Measurements from ENCODE around the gene POU4F3. TPM values are rescaled to one million over a fixed set of nuclear protein-coding genes. Genes with fewer than 3 reads are reported as not detected.

The POU4F3 gene
- total RNA-seq, 6 donors from 2014 or later = 0.10 to 0.55 (median 0.30) TPM; not detected in 3

DNA sequence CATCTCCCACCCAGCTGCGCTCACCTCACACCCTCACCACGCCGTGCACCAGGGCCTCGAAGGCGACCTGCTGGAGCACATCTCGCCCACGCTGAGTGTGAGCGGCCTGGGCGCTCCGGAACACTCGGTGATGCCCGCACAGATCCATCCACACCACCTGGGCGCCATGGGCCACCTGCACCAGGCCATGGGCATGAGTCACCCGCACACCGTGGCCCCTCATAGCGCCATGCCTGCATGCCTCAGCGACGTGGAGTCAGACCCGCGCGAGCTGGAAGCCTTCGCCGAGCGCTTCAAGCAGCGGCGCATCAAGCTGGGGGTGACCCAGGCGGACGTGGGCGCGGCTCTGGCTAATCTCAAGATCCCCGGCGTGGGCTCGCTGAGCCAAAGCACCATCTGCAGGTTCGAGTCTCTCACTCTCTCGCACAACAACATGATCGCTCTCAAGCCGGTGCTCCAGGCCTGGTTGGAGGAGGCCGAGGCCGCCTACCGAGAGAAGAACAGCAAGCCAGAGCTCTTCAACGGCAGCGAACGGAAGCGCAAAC is 1.1 kb downstream of the POU4F3 start:
- no peak for TF ChIP-seq EP300 (IDR thresholded peaks at IDR 0.05)
- TF ChIP-seq POLR2A (IDR thresholded peaks at IDR 0.05) = no peak
- TF ChIP-seq, protein P1, sequence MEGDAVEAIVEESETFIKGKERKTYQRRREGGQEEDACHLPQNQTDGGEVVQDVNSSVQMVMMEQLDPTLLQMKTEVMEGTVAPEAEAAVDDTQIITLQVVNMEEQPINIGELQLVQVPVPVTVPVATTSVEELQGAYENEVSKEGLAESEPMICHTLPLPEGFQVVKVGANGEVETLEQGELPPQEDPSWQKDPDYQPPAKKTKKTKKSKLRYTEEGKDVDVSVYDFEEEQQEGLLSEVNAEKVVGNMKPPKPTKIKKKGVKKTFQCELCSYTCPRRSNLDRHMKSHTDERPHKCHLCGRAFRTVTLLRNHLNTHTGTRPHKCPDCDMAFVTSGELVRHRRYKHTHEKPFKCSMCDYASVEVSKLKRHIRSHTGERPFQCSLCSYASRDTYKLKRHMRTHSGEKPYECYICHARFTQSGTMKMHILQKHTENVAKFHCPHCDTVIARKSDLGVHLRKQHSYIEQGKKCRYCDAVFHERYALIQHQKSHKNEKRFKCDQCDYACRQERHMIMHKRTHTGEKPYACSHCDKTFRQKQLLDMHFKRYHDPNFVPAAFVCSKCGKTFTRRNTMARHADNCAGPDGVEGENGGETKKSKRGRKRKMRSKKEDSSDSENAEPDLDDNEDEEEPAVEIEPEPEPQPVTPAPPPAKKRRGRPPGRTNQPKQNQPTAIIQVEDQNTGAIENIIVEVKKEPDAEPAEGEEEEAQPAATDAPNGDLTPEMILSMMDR (IDR thresholded peaks at IDR 0.05) = no peak
- TF ChIP-seq POLR2AphosphoS5 (IDR thresholded peaks at IDR 0.05) = no peak
- WGBS, 2 donors = 11 to 15% methylated on average over 16 to 31 of the region's 44 CpGs
- ATAC-seq (ENCODE audit: low FRiP score in 2 of 2) (no peak), DNase-seq (peak in 1 of 2 donors; percentile 68)
- Histone ChIP-seq H3K27me3 (peaks cover 0 to 70% (median 34%) of the 10 kb centered on the region in 4 donors), H3K4me1 (peaks cover 3 to 30% (median 8%) of the 10 kb centered on the region in 4 donors), H3K27ac (no peak overlapping the region), H3K36me3 (no peaks in the 10 kb centered on the region), H3K9me3 (no peaks in the 10 kb centered on the region), H3K4me3 (no peak overlapping the region)

DNA sequence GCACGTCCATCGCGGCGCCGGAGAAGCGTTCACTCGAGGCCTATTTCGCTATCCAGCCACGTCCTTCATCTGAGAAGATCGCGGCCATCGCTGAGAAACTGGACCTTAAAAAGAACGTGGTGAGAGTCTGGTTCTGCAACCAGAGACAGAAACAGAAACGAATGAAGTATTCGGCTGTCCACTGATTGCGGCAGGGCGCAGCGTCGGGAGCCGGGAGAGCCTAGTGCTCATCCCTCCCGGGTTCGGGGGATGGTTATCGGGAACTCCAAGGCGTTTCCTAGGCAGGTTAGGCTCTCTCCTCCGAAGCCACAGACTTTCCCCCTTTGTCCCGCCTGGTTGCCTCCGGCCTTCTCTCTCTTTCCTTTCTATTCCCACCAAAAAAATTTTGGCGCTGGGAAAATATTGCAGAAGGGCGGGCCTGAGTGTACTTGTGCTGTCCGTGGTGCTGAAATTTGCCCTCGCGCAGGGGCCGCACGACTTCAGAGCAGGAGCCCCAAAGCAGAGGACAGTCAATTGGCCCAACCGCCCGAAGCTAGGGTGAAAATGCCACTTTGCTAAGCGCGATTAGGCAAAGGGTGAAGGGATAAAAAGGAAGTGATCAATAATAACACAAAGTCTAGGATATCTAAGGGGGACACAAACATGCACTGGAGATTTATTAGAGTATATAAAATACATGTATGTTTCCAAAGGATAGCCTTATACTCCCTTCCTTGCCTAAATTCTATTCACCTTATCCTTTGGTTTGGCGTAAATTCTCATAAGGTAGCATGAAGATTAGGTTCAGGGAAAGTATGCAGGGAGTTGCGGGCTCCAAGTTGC is 1.8 kb downstream of the POU4F3 start:
- H3K4me3 ChIP-seq = no peak overlapping the region
- H3K36me3 ChIP-seq = no peaks in the 10 kb centered on the region
- whole genome bisulfite sequencing, 2 donors = 7 to 8% methylated on average over 39 to 40 of the region's 40 CpGs
- H3K9me3 ChIP-seq = no peaks in the 10 kb centered on the region
- peak in 1 of 2 donors; percentile 51 for ATAC-seq (ENCODE audit: low FRiP score in 2 of 2)
- TF ChIP-seq POLR2AphosphoS5 (IDR thresholded peaks at IDR 0.05) = no peak
- no peak for TF ChIP-seq POLR2A (IDR thresholded peaks at IDR 0.05)
- TF ChIP-seq EP300 (IDR thresholded peaks at IDR 0.05) = no peak
- TF ChIP-seq, protein P1 (IDR thresholded peaks at IDR 0.05) = no peak
- peak; percentile 36 to 49 for DNase-seq
- H3K27ac ChIP-seq = no peak overlapping the region
- peaks cover 0 to 77% (median 38%) of the 10 kb centered on the region in 4 donors for H3K27me3 ChIP-seq
- peaks cover 10 to 36% (median 13%) of the 10 kb centered on the region in 4 donors for H3K4me1 ChIP-seq

DNA sequence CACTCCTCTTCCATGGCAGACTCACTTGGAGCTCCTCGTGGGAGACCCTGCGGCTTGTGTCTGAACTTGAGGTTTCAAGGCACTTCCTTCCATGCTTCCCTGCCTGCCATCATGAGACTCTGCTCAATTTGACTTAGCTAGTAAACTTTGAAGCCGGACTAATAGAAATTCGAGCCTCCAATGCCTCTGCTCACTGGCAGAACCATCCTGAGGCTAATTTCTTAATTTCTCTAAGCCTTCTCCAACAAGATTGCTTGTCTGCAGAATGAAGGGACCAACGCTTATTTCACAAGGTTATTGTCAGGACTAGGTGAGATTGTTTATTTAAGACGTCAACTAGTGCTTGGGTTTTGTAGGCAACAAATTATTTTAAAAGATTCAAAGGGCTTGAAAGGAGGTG is 3.2 kb downstream of the POU4F3 start:
- Histone ChIP-seq H3K27me3 (peaks cover 0 to 83% (median 46%) of the 10 kb centered on the region in 4 donors), H3K9me3 (no peaks in the 10 kb centered on the region), H3K36me3 (no peaks in the 10 kb centered on the region), H3K4me3 (no peak overlapping the region), H3K27ac (no peak overlapping the region), H3K4me1 (peaks cover 11 to 44% (median 15%) of the 10 kb centered on the region in 4 donors)
- no peak for DNase-seq
- 12% methylated on average over 6 of the region's 6 CpGs for WGBS, 2 donors
- TF ChIP-seq POLR2A (IDR thresholded peaks at IDR 0.05) (no peak), POLR2AphosphoS5 (IDR thresholded peaks at IDR 0.05) (no peak), EP300 (IDR thresholded peaks at IDR 0.05) (no peak)
- TF ChIP-seq, protein P1 (IDR thresholded peaks at IDR 0.05) = no peak
- ATAC-seq (ENCODE audit: low FRiP score in 2 of 2) = no peak

DNA sequence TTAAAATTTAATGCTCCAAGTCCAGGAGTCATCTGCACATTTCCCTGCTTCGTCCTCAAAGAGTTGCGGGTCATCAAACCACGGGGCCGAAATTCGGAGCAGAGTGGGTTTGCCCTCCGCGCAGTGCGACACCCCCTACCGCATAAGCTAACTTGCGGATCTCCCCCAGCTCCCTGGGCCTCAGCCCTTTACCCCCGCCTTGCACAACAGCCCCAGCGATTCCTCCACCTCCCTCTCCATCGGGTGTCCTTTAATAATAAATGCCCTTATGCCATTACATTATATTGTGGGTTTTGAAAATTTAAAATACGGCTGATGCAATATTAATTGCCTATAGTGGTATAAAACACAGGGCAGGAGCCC is 3.9 kb downstream of the POU4F3 start:
- WGBS, 2 donors = 5 to 7% methylated on average over 14 of the region's 14 CpGs
- peaks cover 11 to 44% (median 15%) of the 10 kb centered on the region in 4 donors for H3K4me1 ChIP-seq
- H3K9me3 ChIP-seq = no peaks in the 10 kb centered on the region
- ATAC-seq (ENCODE audit: low FRiP score in 2 of 2) = no peak
- peaks cover 0 to 80% (median 44%) of the 10 kb centered on the region in 4 donors for H3K27me3 ChIP-seq
- no peak overlapping the region for H3K27ac ChIP-seq
- no peak overlapping the region for H3K4me3 ChIP-seq
- no peaks in the 10 kb centered on the region for H3K36me3 ChIP-seq
- TF ChIP-seq POLR2AphosphoS5 (IDR thresholded peaks at IDR 0.05) (no peak), POLR2A (IDR thresholded peaks at IDR 0.05) (no peak), EP300 (IDR thresholded peaks at IDR 0.05) (no peak)
- TF ChIP-seq, protein P1 (IDR thresholded peaks at IDR 0.05) = no peak
- peak in 1 of 2 donors; percentile 14 for DNase-seq
